ENCODE data around the gene EEF1A2.

DNA sequence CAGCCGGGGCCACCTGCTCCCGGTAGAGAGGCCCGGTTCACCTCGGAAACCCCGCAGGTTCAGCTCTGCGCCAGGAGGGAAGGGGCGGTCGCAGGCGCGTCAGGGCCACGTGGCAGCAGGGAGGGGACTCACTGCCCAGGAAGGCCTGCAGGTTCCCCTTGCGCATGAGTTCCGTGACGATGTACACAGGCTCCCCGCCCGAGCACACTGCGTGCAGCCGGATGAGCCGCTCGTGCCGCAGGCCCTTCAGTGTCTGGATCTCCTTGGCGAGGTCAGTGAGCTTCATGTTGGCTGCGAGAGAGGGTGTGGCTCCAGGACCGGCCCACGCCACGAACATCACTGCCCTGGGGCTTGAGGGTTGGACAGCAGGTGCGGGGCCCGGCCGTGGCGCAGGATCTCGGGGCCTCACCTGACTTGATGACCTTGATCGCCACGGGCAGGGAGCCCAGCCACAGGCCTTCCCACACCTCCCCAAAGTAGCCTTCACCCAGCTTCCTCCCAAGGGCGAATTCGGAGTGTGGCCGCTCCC lies 43.2 kb upstream of the EEF1A2 start:
- TF ChIP-seq POLR2AphosphoS5 (IDR thresholded peaks at IDR 0.05; ENCODE audit: borderline replicate concordance, low read depth, low read length) (no peak), EZH2 (IDR thresholded peaks at IDR 0.05) (no peak)

Data from SK-N-MC (cell line).